ENCODE measurements around the gene EIF4B. TPM values are rescaled to one million over a fixed set of nuclear protein-coding genes. Genes with fewer than 3 reads are reported as not detected.

EIF4B gene
- total and polyA plus RNA-seq, 9 of the 15 experiments (the other 6 are each of a cell fraction or from before 2014, with no cell fraction given): 138 to 669 (median 552) TPM

GRCh38 chr12:52975204-52975603 is 31.1 kb upstream of the EIF4B start:
- peaks cover 13 to 26% of the 10 kb centered on the region in 2 experiments; a peak in 3 of 5 replicates for H3K4me1 ChIP-seq (replicated peaks in 1 of 2; ENCODE audit: control insufficient read depth in 2 of 2, insufficient read depth in 2 of 2, low read length in 2 of 2)
- in situ Hi-C loops (cut with MboI) (no loop called here), intact Hi-C loops (cut with micrococcal nuclease) (no loop called here)
- ATAC-seq: peak; percentile 53
- BruUV-seq (replicated peaks): no TSS peak
- H3K4me3 ChIP-seq: no peak overlapping the region
- H3K9ac ChIP-seq (ENCODE audit: insufficient read depth in 1 of 2, low read depth in 2 of 2, low read length in 2 of 2): peak overlapping the region in 1 of 2 experiments; percentile 24; a peak in 1 of 4 replicates
- ChIA-PET CTCF (ENCODE audit: low intra/inter-chr PET ratio) (interaction anchor here (10.4 kb wide), 1 partner anchor 91 kb away, joined by 398 read pairs; no protein-coding TSS in a partner anchor), POLR2A (interaction anchor here (1.2 kb wide), 1 partner anchor 90 kb away, joined by 5 read pairs; no protein-coding TSS in a partner anchor)
- no peaks in the 10 kb centered on the region for H3K9me3 ChIP-seq (replicated peaks; ENCODE audit: control insufficient read depth, insufficient read depth, low read depth, low read length)
- no peaks in the 10 kb centered on the region for H3K36me3 ChIP-seq (ENCODE audit: control insufficient read depth, insufficient read depth, low read length)
- no peaks in the 10 kb centered on the region for H4K20me1 ChIP-seq (replicated peaks; ENCODE audit: control insufficient read depth, insufficient read depth, low read length)
- WGBS (ENCODE audit: insufficient coverage, low coverage, missing lambda C conversion rate): 29% methylated on average over 3 of the region's 3 CpGs
- peaks cover 6% of the 10 kb centered on the region for H3K9me1 ChIP-seq (ENCODE audit: control insufficient read depth, insufficient read depth, low read length)
- no peaks in the 10 kb centered on the region for H3K79me2 ChIP-seq (ENCODE audit: control insufficient read depth, insufficient read depth, low read length)
- DNase-seq (ENCODE audit: extremely low read depth in 1 of 4, low spot score in 3 of 4): peak in 2 of 4 experiments; percentile 36 to 70
- H3K4me2 ChIP-seq (ENCODE audit: insufficient read depth, low read length): peak overlapping the region; percentile 7
- H3K27me3 ChIP-seq (ENCODE audit: control insufficient read depth in 2 of 2, insufficient read depth in 2 of 2, low read length in 2 of 2): no peaks in the 10 kb centered on the region
- H2AFZ ChIP-seq (ENCODE audit: low read depth, low read length): peak overlapping the region; percentile 49; the same call in 1 of the 2 replicates
- H3K27ac ChIP-seq (ENCODE audit: extremely low read depth, low read depth, low read length): no peak overlapping the region
- peak; percentile 46 for FAIRE-seq
- TF ChIP-seq ZBTB2 (IDR thresholded peaks at IDR 0.05) (no peak), ZNF133 (CRISPR knock-in tag; IDR thresholded peaks at IDR 0.05) (no peak), NCOR1 (IDR thresholded peaks at IDR 0.05) (peak; percentile 48), HOXB6 (CRISPR knock-in tag; IDR thresholded peaks at IDR 0.05; ENCODE audit: borderline replicate concordance) (no peak), MED1 (CRISPR knock-in tag; IDR thresholded peaks at IDR 0.05; ENCODE audit: borderline replicate concordance) (no peak), ZFP30 (CRISPR knock-in tag; IDR thresholded peaks at IDR 0.05; ENCODE audit: borderline replicate concordance) (no peak), MYNN (IDR thresholded peaks at IDR 0.05) (no peak), MYNN (CRISPR knock-in tag; IDR thresholded peaks at IDR 0.05) (no peak), XRCC4 (IDR thresholded peaks at IDR 0.05; ENCODE audit: extremely low read depth, insufficient read depth, insufficient read length) (no peak), ZBTB11 (CRISPR knock-in tag; IDR thresholded peaks at IDR 0.05) (0 out of 6 replicates have a peak, but pooled peaks of 1 of the 3 experiments have one; percentile 26), KAT7 (CRISPR knock-in tag; IDR thresholded peaks at IDR 0.05; ENCODE audit: borderline replicate concordance) (no peak), ZNF280B (CRISPR knock-in tag; IDR thresholded peaks at IDR 0.05) (no peak), ATF3 (IDR thresholded peaks at IDR 0.05) (peak; percentile 34; the same call in 1 of the 2 replicates), ATF3 (CRISPR knock-in tag; conservative IDR thresholded peaks at IDR 0.05) (no peak)
